Activated CD8-positive, alpha-beta T cell treated with anti-CD3 and anti-CD28 coated beads for 36 hours (primary cell): ENCODE data around the gene ITGB2. TPM values are rescaled to one million over a fixed set of nuclear protein-coding genes. Genes with fewer than 3 reads are reported as not detected.

ENCODE experiments used
- ATAC-seq: fragments of 200-7000 bp; cut with Tn5 transposase; one replicate; pipeline ENCODE4 v1.10.0; 2021; ENCODE audit warnings: mild to moderate bottlenecking, moderate library complexity
- CTCF ChIA-PET: fragments of 350-600 bp; sonication (Branson Sonifier 250); formaldehyde crosslinking; loops from one replicate; lab custom pipeline; 2021; ENCODE audit warnings: antibody characterized with exemption; lab: Charles Lee
- POLR2A ChIA-PET: fragments of 350-600 bp; sonication (Branson Sonifier 250); formaldehyde crosslinking; loops from one replicate; lab custom pipeline; 2021; ENCODE audit warnings: antibody characterized with exemption; lab: Charles Lee
- DNase-seq: peaks from one replicate; pipeline ENCODE4 v3.0.0-alpha.2; 2020
- H3K27ac Mint-ChIP-seq: one replicate; pipeline ENCODE4 v1.8.0; 2021; ENCODE audit warnings: mild to moderate bottlenecking, mixed read lengths
- H3K27me3 Mint-ChIP-seq: one replicate; pipeline ENCODE4 v1.8.0; 2021; ENCODE audit warnings: mixed read lengths
- H3K36me3 Mint-ChIP-seq: one replicate; pipeline ENCODE4 v1.8.0; 2021; ENCODE audit warnings: low read depth, mixed read lengths
- H3K4me1 Mint-ChIP-seq: one replicate; pipeline ENCODE4 v1.8.0; 2021; ENCODE audit warnings: low read depth, mixed read lengths
- H3K4me3 Mint-ChIP-seq: one replicate; pipeline ENCODE4 v1.8.0; 2021; ENCODE audit warnings: mild to moderate bottlenecking, moderate library complexity, mixed read lengths
- H3K9me3 Mint-ChIP-seq: one replicate; pipeline ENCODE4 v1.8.0; 2021; ENCODE audit warnings: mixed read lengths
- intact Hi-C: fragments of 100-400 bp; cut with micrococcal nuclease; formaldehyde crosslinking; loops from one replicate; pipeline ENCODE4 v1.10.0; 2022
- total RNA-seq, 2 experiments: library from RNA; stranded (reverse); gene quantifications; one replicate each; pipeline ENCODE4 v1.2.3, GENCODE V29; 2021
- TF ChIP-seq, protein P1 (sequence below): fragments of 200-600 bp; IDR thresholded peaks from one replicate; pipeline ENCODE4 v1.8.0; 2022; ENCODE audit warnings: antibody characterized with exemption, mild to moderate bottlenecking

ITGB2 gene
- total RNA-seq, 2 experiments from 2014 or later = 340 to 343 TPM

DNA sequence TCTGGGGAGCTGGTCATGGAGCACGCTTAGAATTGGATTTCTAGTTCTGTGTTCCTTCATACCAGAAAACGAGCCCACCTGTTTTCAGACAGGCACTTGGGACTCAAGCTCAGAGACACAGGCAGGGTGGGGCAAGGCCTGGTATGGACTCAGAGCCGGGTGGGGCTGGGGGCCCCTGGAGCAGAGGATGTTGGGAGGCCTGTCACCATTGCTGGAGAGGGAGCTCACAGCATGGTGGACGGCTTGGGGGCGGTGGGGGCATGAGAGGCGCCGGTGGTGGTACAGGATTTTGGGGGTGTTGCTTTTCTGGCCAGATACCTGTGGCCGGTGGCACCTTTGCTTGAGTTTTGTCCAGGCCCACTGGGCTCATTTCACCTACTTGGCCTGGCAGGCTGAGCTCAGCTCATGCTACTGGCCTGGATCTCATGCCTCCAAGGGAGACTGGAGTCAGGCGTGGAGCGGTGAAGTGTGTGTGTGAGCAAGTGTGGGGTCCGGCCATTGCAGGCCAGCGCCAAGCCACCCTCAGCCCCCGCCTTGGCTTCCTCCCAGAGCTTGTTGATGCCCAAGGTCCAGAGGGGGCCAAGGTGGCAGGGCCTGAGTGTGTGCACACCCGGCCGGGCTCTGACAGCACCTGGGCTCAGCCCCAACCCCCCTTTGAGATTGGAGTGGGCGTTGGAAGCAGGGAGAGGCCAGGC lies 27.9 kb upstream of the ITGB2 start:
- Mint-ChIP-seq H3K36me3 (peaks cover 18% of the 10 kb centered on the region), H3K27me3 (no peaks in the 10 kb centered on the region), H3K4me3 (no peak overlapping the region), H3K27ac (no peak overlapping the region), H3K9me3 (no peaks in the 10 kb centered on the region), H3K4me1 (peaks cover 19% of the 10 kb centered on the region)
- intact Hi-C loops = loop anchor here (5.0 kb wide), 1 partner anchor 189 kb away; no protein-coding TSS in a partner anchor
- ATAC-seq = no peak
- ChIA-PET POLR2A (interaction anchor here (1.2 to 1.4 kb wide), 2 partner anchors 35 to 130 kb away, joined by 3 to 6 read pairs; no protein-coding TSS in a partner anchor), CTCF (interaction anchor here (1.0 to 14.9 kb wide), 8 partner anchors 15 to 191 kb away, joined by 3 to 170 read pairs (median 6); no protein-coding TSS in a partner anchor)
- DNase-seq = no peak
- TF ChIP-seq, protein P1, sequence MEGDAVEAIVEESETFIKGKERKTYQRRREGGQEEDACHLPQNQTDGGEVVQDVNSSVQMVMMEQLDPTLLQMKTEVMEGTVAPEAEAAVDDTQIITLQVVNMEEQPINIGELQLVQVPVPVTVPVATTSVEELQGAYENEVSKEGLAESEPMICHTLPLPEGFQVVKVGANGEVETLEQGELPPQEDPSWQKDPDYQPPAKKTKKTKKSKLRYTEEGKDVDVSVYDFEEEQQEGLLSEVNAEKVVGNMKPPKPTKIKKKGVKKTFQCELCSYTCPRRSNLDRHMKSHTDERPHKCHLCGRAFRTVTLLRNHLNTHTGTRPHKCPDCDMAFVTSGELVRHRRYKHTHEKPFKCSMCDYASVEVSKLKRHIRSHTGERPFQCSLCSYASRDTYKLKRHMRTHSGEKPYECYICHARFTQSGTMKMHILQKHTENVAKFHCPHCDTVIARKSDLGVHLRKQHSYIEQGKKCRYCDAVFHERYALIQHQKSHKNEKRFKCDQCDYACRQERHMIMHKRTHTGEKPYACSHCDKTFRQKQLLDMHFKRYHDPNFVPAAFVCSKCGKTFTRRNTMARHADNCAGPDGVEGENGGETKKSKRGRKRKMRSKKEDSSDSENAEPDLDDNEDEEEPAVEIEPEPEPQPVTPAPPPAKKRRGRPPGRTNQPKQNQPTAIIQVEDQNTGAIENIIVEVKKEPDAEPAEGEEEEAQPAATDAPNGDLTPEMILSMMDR = no peak

DNA sequence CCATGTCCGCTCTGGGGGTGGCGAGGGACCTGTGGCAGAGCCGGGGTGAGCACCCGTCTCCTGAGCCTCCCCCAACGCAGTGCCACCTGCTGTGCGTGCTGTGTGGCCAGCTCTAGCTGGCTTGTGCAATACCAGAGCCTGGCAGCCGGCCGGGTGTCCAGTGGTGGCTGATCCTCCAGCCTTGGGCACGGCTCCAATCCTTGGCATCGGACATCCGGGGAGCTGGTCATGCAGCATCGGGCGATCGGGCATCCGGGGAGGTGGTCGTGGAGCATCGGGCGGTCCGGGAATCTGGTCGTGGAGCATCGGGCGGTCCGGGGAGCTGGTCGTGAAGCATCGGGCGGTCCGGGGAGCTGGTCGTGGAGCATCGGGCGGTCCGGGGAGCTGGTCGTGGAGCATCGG lies 27.2 kb upstream of the ITGB2 start:
- Mint-ChIP-seq H3K4me1 (peaks cover 22% of the 10 kb centered on the region), H3K36me3 (peaks cover 18% of the 10 kb centered on the region), H3K9me3 (no peaks in the 10 kb centered on the region), H3K27me3 (no peaks in the 10 kb centered on the region), H3K27ac (no peak overlapping the region), H3K4me3 (no peak overlapping the region)
- TF ChIP-seq, protein P1 = no peak
- DNase-seq = no peak
- CTCF ChIA-PET = interaction anchor here (1.0 to 14.9 kb wide), 5 partner anchors 52 to 191 kb away, joined by 3 to 170 read pairs (median 6); no protein-coding TSS in a partner anchor
- intact Hi-C loops = loop anchor here (5.0 kb wide), 1 partner anchor 189 kb away; no protein-coding TSS in a partner anchor
- ATAC-seq = no peak
- POLR2A ChIA-PET = interaction anchor here (1.2 to 1.4 kb wide), 2 partner anchors 34 to 131 kb away, joined by 3 to 6 read pairs; no protein-coding TSS in a partner anchor

DNA sequence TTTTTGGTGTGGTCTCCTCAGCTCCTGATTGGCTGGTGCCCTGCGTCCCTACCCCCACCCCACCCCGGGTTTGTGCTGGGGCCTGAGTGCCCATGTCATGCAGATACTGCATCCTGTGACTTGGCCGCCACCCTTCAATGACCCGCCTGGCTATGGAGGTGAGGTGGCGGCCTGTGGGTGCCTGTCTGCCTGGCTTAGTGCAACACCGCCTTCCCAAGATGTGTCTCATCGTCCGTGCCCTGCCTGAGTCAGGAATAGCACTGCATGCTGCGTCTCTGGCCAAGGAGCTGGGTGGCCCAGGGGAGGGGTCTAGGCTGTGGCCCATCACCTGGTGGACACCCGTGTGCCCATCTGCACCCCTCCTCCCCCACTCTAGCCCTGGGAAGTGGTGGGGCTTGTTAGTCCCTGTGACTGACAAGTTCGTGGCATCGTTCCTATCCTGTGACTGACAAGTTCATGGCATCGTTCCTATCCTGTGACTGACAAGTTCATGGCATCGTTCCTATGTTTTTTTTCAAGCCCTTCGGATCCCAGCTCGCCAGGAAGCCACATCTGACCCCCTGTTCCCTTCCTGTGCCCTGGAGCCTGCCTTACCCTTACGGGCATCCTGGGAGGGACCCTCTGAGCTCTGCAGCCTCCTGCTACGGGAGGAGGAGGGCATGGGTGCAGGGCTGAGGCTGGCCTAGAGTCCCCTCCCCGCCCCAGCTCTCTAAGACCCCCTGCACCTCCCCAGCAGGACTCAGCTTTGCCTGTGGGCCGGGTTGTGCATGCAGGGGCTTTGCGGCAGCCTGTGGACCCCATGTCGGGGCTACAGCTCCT lies 26.6 kb upstream of the ITGB2 start:
- H3K36me3 Mint-ChIP-seq = peaks cover 19% of the 10 kb centered on the region
- intact Hi-C loops = loop anchor here (5.0 kb wide), 1 partner anchor 190 kb away; no protein-coding TSS in a partner anchor
- ChIA-PET CTCF (interaction anchor here (0.6 to 14.9 kb wide), 5 partner anchors 30 to 192 kb away, joined by 3 to 170 read pairs (median 4); no protein-coding TSS in a partner anchor), POLR2A (interaction anchor here (1.2 to 1.6 kb wide), 4 partner anchors 20 to 132 kb away, joined by 3 to 6 read pairs (median 4); no protein-coding TSS in a partner anchor)
- H3K4me1 Mint-ChIP-seq = peaks cover 27% of the 10 kb centered on the region
- no peak for ATAC-seq
- no peak overlapping the region for H3K27ac Mint-ChIP-seq
- TF ChIP-seq, protein P1 = no peak
- DNase-seq = no peak
- H3K27me3 Mint-ChIP-seq = no peaks in the 10 kb centered on the region
- H3K9me3 Mint-ChIP-seq = no peaks in the 10 kb centered on the region
- H3K4me3 Mint-ChIP-seq = no peak overlapping the region

DNA sequence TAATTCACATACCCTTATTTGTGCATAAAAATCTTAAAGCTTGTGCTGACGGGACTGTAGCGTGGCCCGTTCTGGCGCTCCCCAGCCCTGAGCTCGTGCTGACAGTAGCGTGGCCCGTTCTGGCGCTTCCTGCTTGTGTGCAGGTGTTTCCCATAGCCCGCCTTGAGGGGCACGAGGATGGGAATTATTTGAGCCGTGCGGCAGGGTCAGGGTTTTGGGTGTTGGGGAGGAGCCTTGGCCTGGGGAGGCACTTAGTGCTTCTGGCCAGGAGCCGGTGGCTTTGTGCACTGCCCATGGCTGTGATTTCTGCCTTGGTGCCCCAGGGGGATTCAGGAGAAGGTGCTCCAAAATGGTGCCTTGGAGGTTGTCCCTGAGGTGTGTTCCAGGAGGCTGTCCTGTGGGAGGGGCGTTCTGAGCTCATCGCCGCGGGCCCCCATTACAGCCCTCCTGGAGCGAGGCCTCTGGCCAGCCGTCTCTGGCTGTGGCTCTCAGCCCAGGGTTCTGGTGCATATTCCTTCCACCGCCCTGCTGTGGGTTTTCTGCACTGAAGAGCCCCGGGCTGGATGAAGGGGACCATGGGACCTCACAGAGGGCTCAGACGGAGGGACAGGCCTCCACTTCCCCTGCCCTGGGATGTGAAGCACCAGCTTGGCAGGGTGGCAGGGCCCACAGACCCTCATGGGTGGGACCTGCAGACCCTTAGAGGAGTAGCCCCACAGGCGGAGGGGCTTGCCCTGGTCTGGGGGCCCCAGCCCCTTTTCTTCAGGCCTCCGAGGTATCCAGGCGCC lies 25.7 kb upstream of the ITGB2 start:
- H3K36me3 Mint-ChIP-seq = peaks cover 23% of the 10 kb centered on the region
- no peak overlapping the region for H3K4me3 Mint-ChIP-seq
- POLR2A ChIA-PET = interaction anchor here (1.2 to 1.6 kb wide), 2 partner anchors 21 to 46 kb away, joined by 3 to 4 read pairs; no protein-coding TSS in a partner anchor
- DNase-seq (no peak), ATAC-seq (no peak)
- no peaks in the 10 kb centered on the region for H3K9me3 Mint-ChIP-seq
- CTCF ChIA-PET = interaction anchor here (0.6 to 14.9 kb wide), 4 partner anchors 12 to 193 kb away, joined by 3 to 170 read pairs (median 82); no protein-coding TSS in a partner anchor
- H3K27me3 Mint-ChIP-seq = no peaks in the 10 kb centered on the region
- H3K4me1 Mint-ChIP-seq = peaks cover 36% of the 10 kb centered on the region
- H3K27ac Mint-ChIP-seq = no peak overlapping the region
- TF ChIP-seq, protein P1 = no peak
- intact Hi-C loops = loop anchor here (5.0 kb wide), 1 partner anchor 191 kb away; no protein-coding TSS in a partner anchor
